Measurements from ENCODE around the gene ZNF410.
A peak's percentile ranks its signal among the peaks of the same experiment; 100 is the strongest.

The ZNF410 gene

GRCh38 chr14:73949752-73950734, 63.4 kb downstream of the ZNF410 start, which contains the start of the genes COQ6 and FAM161B:
TSS of gene COQ6 (plus strand) at chr14:73950302. CDS start at chr14:73950333, 31 bp downstream.
TSS of gene FAM161B (minus strand) at chr14:73950094. CDS start at chr14:73950026, 68 bp downstream.
- H3K4me3 ChIP-seq (ENCODE audit: low read length), result peak within 1 kb of the TSS; percentile 95
- TF ChIP-seq, protein P1, sequence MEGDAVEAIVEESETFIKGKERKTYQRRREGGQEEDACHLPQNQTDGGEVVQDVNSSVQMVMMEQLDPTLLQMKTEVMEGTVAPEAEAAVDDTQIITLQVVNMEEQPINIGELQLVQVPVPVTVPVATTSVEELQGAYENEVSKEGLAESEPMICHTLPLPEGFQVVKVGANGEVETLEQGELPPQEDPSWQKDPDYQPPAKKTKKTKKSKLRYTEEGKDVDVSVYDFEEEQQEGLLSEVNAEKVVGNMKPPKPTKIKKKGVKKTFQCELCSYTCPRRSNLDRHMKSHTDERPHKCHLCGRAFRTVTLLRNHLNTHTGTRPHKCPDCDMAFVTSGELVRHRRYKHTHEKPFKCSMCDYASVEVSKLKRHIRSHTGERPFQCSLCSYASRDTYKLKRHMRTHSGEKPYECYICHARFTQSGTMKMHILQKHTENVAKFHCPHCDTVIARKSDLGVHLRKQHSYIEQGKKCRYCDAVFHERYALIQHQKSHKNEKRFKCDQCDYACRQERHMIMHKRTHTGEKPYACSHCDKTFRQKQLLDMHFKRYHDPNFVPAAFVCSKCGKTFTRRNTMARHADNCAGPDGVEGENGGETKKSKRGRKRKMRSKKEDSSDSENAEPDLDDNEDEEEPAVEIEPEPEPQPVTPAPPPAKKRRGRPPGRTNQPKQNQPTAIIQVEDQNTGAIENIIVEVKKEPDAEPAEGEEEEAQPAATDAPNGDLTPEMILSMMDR (IDR thresholded peaks at IDR 0.05; ENCODE audit: insufficient read depth, low read depth, low read length, missing control alignments), result no peak
- peak; percentile 98 for DNase-seq (ENCODE audit: low read depth)

DNA sequence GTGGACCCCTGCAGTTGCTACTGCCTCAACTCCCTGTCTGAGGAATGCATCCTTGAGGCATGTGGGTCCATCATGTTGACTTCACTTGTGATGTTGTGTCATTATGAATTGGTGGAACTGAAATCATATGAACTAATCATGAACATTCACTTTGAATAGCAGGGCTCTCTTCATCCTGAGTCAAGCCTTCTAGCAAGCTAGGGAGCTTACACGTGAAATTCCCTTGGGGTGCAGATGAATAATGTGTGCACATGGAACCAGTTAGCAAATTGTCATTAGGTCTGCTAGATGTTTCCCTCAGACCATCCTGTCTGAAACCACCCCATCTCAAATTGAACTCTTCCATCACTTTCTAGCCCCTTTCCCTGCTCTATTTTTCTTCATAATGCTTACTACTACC, 67.1 kb downstream of the ZNF410 start:
- H3K4me3 ChIP-seq (ENCODE audit: low read length), result no peak overlapping the region
- TF ChIP-seq, protein P1 (IDR thresholded peaks at IDR 0.05; ENCODE audit: insufficient read depth, low read depth, low read length, missing control alignments), result no peak
- no peak for DNase-seq (ENCODE audit: low read depth)

DNA sequence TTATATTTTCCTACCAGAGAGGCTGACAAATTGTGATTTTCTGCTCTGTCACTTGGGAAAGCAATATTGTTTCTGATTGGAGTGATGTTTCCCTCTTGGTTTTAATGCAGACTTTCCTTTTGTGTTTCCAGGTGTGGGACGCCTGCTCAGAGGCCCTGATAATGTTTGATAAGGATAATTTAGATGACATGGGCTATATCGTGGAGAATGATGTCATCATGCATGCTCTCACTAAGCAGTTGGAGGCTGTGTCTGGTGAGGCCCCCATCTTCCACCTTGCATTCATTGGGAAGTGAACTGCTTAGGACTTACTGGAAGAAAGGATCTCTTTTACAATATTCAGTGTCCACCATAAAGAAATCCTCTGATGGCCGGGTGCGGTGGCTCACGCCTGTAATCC, 69.0 kb downstream of the ZNF410 start:
- DNase-seq (ENCODE audit: low read depth), result no peak
- TF ChIP-seq, protein P1 (IDR thresholded peaks at IDR 0.05; ENCODE audit: insufficient read depth, low read depth, low read length, missing control alignments), result no peak
- H3K4me3 ChIP-seq (ENCODE audit: low read length), result no peak overlapping the region

GRCh38 chr14:73958591-73958990, 71.9 kb downstream of the ZNF410 start:
- H3K4me3 ChIP-seq (ENCODE audit: low read length), result no peak overlapping the region
- TF ChIP-seq, protein P1 (IDR thresholded peaks at IDR 0.05; ENCODE audit: insufficient read depth, low read depth, low read length, missing control alignments), result no peak
- peak; percentile 20 for DNase-seq (ENCODE audit: low read depth)

DNA sequence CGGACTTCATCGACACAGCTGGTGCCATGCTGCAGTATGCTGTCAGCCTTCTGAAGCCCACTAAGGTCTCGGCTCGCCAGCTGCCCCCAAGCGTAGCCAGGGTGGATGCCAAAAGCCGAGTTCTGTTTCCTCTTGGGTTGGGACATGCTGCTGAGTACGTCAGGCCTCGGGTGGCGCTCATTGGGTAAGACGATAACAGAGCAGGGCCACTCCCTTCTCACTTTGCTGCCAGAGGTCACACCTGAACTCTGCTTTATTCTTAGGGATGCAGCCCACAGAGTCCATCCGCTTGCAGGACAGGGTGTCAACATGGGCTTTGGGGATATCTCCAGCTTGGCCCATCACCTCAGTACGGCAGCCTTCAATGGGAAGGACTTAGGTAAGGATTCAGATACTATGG, 74.5 kb downstream of the ZNF410 start:
- DNase-seq (ENCODE audit: low read depth), result no peak
- H3K4me3 ChIP-seq (ENCODE audit: low read length), result no peak overlapping the region
- TF ChIP-seq, protein P1 (IDR thresholded peaks at IDR 0.05; ENCODE audit: insufficient read depth, low read depth, low read length, missing control alignments), result no peak

DNA sequence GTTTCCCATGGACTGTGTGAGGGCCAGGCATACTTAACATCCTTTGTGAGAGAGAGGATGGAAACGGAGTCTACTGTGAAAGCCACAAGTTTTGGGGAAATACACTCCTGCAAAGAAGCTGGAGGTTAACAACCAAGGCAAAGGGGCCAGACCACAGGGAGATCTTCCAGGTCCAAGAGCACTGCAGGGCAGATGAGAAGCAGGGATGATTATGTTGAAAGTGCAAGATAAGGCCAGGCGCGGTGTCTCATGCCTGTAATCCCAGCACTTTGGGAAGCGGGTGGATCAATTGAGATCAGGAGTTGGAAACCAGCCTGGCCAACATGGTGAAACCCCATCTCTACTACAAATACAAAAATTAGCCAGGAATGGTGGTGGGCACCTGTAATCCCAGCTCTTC, 78.6 kb downstream of the ZNF410 start:
- H3K4me3 ChIP-seq (ENCODE audit: low read length), result no peak overlapping the region
- no peak for DNase-seq (ENCODE audit: low read depth)
- TF ChIP-seq, protein P1 (IDR thresholded peaks at IDR 0.05; ENCODE audit: insufficient read depth, low read depth, low read length, missing control alignments), result no peak
